K562 (cell line): ENCODE results near the gene PHF19. TPM values are rescaled to one million over a fixed set of nuclear protein-coding genes. Genes with fewer than 3 reads are reported as not detected.

Experiments
- ATAC-seq: fragments of 200-7000 bp; cut with Tn5 transposase; 3 replicates; pipeline ENCODE4 v1.9.1; 2020; ENCODE audit warnings: moderate library complexity
- BruUV-seq: library from RNA; stranded (reverse); fragments of 400-500 nt; replicated peaks from 2 replicates; lab custom pipeline; 2021; lab: Mats Ljungman, UMichigan
- CTCF ChIA-PET: fragments of 300-600 bp; formaldehyde crosslinking; extraction: SDS; loops from one replicate; lab custom pipeline; 2021; ENCODE audit warnings: low intra/inter-chr PET ratio; lab: Yijun Ruan, JAX
- POLR2A ChIA-PET: fragments of 300-600, 350-650 bp; sonication (Branson Sonifier 250); formaldehyde crosslinking; extraction: SDS; loops from one replicate; lab custom pipeline; 2021; ENCODE audit warnings: antibody characterized with exemption, inconsistent platforms; lab: Yijun Ruan, JAX
- DNase-seq, 4 experiments: peaks; one replicate each; pipeline versions ENCODE4 v3.0.0 to v3.0.0-alpha.2; 2011 to 2018; ENCODE audit warnings: low spot score in 3 of 4, mixed read lengths in 3 of 4; ENCODE audit errors: extremely low read depth in 1 of 4
- FAIRE-seq: peaks from 2 replicates; lab custom pipeline; 2011; peaks lifted over from hg19 to GRCh38; lab: Jason Lieb, UNC
- H2AFZ ChIP-seq: 2 replicates; pipeline ENCODE4 v1.6.0; 2011; ENCODE audit warnings: low read depth, low read length, control low read depth, inconsistent platforms
- H3K27ac ChIP-seq: fragments of 200-600 bp; 3 replicates; pipeline ENCODE4 v1.8.0; 2011; ENCODE audit warnings: low read depth, mild to moderate bottlenecking, control low read depth, inconsistent platforms, low read length, moderate library complexity, mixed read lengths; ENCODE audit errors: extremely low read depth
- H3K27me3 ChIP-seq, 2 experiments: fragments of 300-600 bp in 1 of 2; 2 replicates in 1 of 2; 3 replicates in 1 of 2; pipeline versions ENCODE4 v1.6.0 to v1.8.0; 2011; ENCODE audit warnings: inconsistent platforms in 2 of 2, low read length in 2 of 2, mild to moderate bottlenecking in 1 of 2, mixed read lengths in 1 of 2, moderate library complexity in 1 of 2; ENCODE audit not compliant: control insufficient read depth in 2 of 2, insufficient read depth in 2 of 2
- H3K36me3 ChIP-seq: fragments of 300-600 bp; 3 replicates; pipeline ENCODE4 v1.8.0; 2011; ENCODE audit warnings: mild to moderate bottlenecking, low read length, inconsistent platforms; ENCODE audit not compliant: control insufficient read depth, insufficient read depth
- H3K4me1 ChIP-seq, 2 experiments: fragments of 200-600 bp in 1 of 2; replicated peaks in 1 of 2; 2 replicates in 1 of 2; 3 replicates in 1 of 2; pipeline versions ENCODE4 v1.5.1 to v1.8.0; 2011; ENCODE audit warnings: inconsistent platforms in 2 of 2, low read length in 2 of 2, mild to moderate bottlenecking in 1 of 2, mixed read lengths in 1 of 2, moderate library complexity in 1 of 2; ENCODE audit not compliant: control insufficient read depth in 2 of 2, insufficient read depth in 2 of 2
- H3K4me2 ChIP-seq: 2 replicates; pipeline ENCODE4 v1.6.1; 2011; ENCODE audit warnings: low read length, control low read depth, inconsistent platforms, mixed read lengths; ENCODE audit not compliant: insufficient read depth
- H3K4me3 ChIP-seq: fragments of 200-600 bp; sonication (generic), shearing (Covaris generic); 2 replicates; pipeline ENCODE4 v1.5.1; 2016; ENCODE audit warnings: control low read depth, inconsistent platforms
- H3K79me2 ChIP-seq: fragments of 200-600 bp; 3 replicates; pipeline ENCODE4 v1.8.0; 2011; ENCODE audit warnings: low read length, inconsistent platforms; ENCODE audit not compliant: control insufficient read depth, insufficient read depth
- H3K9ac ChIP-seq, 2 experiments: 2 replicates each; pipeline versions ENCODE4 v1.6.0 to v1.6.1; 2011; ENCODE audit warnings: low read depth in 2 of 2, low read length in 2 of 2, control low read depth in 1 of 2, inconsistent platforms in 1 of 2, mild to moderate bottlenecking in 1 of 2, mixed read lengths in 1 of 2; ENCODE audit not compliant: insufficient read depth in 1 of 2
- H3K9me1 ChIP-seq: one replicate; pipeline ENCODE4 v1.6.0; 2011; ENCODE audit warnings: inconsistent platforms, mild to moderate bottlenecking, low read length, moderate library complexity; ENCODE audit not compliant: control insufficient read depth, insufficient read depth
- H3K9me3 ChIP-seq: replicated peaks from 2 replicates; pipeline ENCODE4 v1.5.1; 2011; ENCODE audit warnings: low read depth, low read length, inconsistent platforms; ENCODE audit not compliant: control insufficient read depth, insufficient read depth
- H4K20me1 ChIP-seq: replicated peaks from 2 replicates; pipeline ENCODE4 v1.6.1; 2011; ENCODE audit warnings: low read length, inconsistent platforms, mixed read lengths; ENCODE audit not compliant: control insufficient read depth, insufficient read depth
- BHLHE40 ChIP-seq: IDR thresholded peaks from 2 replicates; pipeline ENCODE4 v1.6.1; 2011; ENCODE audit warnings: low read length, improper control_type of control experiment
- NEUROD1 ChIP-seq: fragments of 150-350 bp; IDR thresholded peaks from 2 replicates; pipeline ENCODE4 v1.6.1; 2014; ENCODE audit warnings: borderline replicate concordance, low read length, low read depth; ENCODE audit not compliant: partially characterized antibody
- POLR2AphosphoS2 ChIP-seq: IDR thresholded peaks from 2 replicates; pipeline ENCODE4 v1.6.1; 2012; ENCODE audit warnings: low read length, improper control_type of control experiment
- WGBS: fragments of 100-300 bp; shearing (Covaris generic); methylation state at CpG from one replicate; pipeline ENCODE4 v1.1.6; 2016; ENCODE audit warnings: low coverage, mixed read lengths; ENCODE audit not compliant: insufficient coverage; ENCODE audit errors: missing lambda C conversion rate; 5-methylcytosine and 5-hydroxymethylcytosine counted together
- in situ Hi-C: fragments of 300-500 bp; cut with MboI; formaldehyde crosslinking; loops from 4 replicates; pipeline ENCODE4 v1.15.0; 2018; ENCODE audit warnings: inconsistent platforms, mixed read lengths
- intact Hi-C: fragments of 100-400 bp; cut with micrococcal nuclease; formaldehyde crosslinking; loops from 2 replicates; pipeline ENCODE4 v1.14.2; 2022
- polyA plus RNA-seq, 8 experiments: library from polyadenylated mRNA; depleted of rRNA in 4 of 8; stranded (reverse) in 5 of 8; unstranded in 3 of 8; fragments of >200 nt; fragmentation: Nextera tagmentation in 2 of 8; fragmentation: Illumina TruSeq in 1 of 8; extraction: Ambion mirVana in 2 of 8; extraction: Trizol in 1 of 8; gene quantifications; 2 replicates each; pipeline versions ENCODE4 v1.2.1 to v1.2.3, GENCODE V29; 2011 to 2014; ENCODE audit warnings: inconsistent platforms in 1 of 8, missing spikeins in 1 of 8
- total RNA-seq, 7 experiments: library from RNA; depleted of rRNA in 6 of 7; stranded (reverse); fragments of >200 nt in 6 of 7; fragmentation: Illumina TruSeq in 2 of 7; extraction: Trizol in 2 of 7; gene quantifications; 2 replicates each; pipeline versions ENCODE4 v1.2.1 to v1.2.3, GENCODE V29; 2011 to 2021; ENCODE audit warnings: low replicate concordance in 1 of 7
- TF ChIP-seq, protein P1 (sequence below): fragments of 200-600 bp; sonication (generic); IDR thresholded peaks from one replicate; pipeline ENCODE4 v1.6.1; 2012; ENCODE audit warnings: mild to moderate bottlenecking, low read depth, low read length, inconsistent platforms

The PHF19 gene
- total and polyA plus RNA-seq, 9 of the 15 experiments (the other 6 are each of a cell fraction or from before 2014, with no cell fraction given) = 95.8 to 403 (median 255) TPM

DNA sequence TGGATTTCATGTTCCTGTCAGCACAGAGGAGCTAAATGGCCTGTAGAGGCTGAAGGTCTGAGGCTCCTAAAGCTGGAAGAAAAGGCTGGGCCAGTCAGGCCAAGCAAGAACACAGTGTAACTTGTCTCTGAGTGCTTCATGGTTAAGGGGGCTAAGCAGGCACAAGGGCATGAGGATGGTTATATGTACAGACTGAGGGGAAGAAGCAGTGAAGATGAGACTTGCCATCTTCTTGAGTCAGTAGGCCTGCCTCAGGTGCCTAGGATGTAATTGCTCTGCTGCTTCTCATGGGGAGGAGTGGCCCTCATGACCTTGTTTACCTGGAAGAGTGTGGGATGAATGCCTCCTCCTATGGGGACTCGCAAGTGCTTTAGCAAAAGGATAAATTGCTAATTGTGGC, 25.5 kb downstream of the PHF19 start:
- Histone ChIP-seq H3K4me1 (peaks cover 0 to 8% of the 10 kb centered on the region in 2 experiments; a peak in 2 of 5 replicates), H3K27ac (no peak overlapping the region), H3K79me2 (no peaks in the 10 kb centered on the region), H3K4me2 (no peak overlapping the region), H3K27me3 (no peaks in the 10 kb centered on the region), H3K9me3 (no peaks in the 10 kb centered on the region), H3K4me3 (no peak overlapping the region), H3K9ac (no peak overlapping the region; a peak in 1 of 4 replicates), H2AFZ (no peak overlapping the region), H3K9me1 (no peaks in the 10 kb centered on the region), H3K36me3 (peaks cover 38% of the 10 kb centered on the region), H4K20me1 (no peaks in the 10 kb centered on the region)
- POLR2A ChIA-PET = interaction anchor here (0.7 to 3.2 kb wide), 7 partner anchors 8 to 961 kb away, joined by 3 to 13 read pairs (median 5); partner anchors contain the start of gene PSMD5
- TF ChIP-seq, protein P1, sequence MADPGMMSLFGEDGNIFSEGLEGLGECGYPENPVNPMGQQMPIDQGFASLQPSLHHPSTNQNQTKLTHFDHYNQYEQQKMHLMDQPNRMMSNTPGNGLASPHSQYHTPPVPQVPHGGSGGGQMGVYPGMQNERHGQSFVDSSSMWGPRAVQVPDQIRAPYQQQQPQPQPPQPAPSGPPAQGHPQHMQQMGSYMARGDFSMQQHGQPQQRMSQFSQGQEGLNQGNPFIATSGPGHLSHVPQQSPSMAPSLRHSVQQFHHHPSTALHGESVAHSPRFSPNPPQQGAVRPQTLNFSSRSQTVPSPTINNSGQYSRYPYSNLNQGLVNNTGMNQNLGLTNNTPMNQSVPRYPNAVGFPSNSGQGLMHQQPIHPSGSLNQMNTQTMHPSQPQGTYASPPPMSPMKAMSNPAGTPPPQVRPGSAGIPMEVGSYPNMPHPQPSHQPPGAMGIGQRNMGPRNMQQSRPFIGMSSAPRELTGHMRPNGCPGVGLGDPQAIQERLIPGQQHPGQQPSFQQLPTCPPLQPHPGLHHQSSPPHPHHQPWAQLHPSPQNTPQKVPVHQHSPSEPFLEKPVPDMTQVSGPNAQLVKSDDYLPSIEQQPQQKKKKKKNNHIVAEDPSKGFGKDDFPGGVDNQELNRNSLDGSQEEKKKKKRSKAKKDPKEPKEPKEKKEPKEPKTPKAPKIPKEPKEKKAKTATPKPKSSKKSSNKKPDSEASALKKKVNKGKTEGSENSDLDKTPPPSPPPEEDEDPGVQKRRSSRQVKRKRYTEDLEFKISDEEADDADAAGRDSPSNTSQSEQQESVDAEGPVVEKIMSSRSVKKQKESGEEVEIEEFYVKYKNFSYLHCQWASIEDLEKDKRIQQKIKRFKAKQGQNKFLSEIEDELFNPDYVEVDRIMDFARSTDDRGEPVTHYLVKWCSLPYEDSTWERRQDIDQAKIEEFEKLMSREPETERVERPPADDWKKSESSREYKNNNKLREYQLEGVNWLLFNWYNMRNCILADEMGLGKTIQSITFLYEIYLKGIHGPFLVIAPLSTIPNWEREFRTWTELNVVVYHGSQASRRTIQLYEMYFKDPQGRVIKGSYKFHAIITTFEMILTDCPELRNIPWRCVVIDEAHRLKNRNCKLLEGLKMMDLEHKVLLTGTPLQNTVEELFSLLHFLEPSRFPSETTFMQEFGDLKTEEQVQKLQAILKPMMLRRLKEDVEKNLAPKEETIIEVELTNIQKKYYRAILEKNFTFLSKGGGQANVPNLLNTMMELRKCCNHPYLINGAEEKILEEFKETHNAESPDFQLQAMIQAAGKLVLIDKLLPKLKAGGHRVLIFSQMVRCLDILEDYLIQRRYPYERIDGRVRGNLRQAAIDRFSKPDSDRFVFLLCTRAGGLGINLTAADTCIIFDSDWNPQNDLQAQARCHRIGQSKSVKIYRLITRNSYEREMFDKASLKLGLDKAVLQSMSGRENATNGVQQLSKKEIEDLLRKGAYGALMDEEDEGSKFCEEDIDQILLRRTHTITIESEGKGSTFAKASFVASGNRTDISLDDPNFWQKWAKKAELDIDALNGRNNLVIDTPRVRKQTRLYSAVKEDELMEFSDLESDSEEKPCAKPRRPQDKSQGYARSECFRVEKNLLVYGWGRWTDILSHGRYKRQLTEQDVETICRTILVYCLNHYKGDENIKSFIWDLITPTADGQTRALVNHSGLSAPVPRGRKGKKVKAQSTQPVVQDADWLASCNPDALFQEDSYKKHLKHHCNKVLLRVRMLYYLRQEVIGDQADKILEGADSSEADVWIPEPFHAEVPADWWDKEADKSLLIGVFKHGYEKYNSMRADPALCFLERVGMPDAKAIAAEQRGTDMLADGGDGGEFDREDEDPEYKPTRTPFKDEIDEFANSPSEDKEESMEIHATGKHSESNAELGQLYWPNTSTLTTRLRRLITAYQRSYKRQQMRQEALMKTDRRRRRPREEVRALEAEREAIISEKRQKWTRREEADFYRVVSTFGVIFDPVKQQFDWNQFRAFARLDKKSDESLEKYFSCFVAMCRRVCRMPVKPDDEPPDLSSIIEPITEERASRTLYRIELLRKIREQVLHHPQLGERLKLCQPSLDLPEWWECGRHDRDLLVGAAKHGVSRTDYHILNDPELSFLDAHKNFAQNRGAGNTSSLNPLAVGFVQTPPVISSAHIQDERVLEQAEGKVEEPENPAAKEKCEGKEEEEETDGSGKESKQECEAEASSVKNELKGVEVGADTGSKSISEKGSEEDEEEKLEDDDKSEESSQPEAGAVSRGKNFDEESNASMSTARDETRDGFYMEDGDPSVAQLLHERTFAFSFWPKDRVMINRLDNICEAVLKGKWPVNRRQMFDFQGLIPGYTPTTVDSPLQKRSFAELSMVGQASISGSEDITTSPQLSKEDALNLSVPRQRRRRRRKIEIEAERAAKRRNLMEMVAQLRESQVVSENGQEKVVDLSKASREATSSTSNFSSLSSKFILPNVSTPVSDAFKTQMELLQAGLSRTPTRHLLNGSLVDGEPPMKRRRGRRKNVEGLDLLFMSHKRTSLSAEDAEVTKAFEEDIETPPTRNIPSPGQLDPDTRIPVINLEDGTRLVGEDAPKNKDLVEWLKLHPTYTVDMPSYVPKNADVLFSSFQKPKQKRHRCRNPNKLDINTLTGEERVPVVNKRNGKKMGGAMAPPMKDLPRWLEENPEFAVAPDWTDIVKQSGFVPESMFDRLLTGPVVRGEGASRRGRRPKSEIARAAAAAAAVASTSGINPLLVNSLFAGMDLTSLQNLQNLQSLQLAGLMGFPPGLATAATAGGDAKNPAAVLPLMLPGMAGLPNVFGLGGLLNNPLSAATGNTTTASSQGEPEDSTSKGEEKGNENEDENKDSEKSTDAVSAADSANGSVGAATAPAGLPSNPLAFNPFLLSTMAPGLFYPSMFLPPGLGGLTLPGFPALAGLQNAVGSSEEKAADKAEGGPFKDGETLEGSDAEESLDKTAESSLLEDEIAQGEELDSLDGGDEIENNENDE = peak; percentile 44
- TF ChIP-seq POLR2AphosphoS2 (peak; percentile 81; the same call in 1 of the 2 replicates), BHLHE40 (0 out of 2 replicates have a peak, but pooled peaks have one; percentile 7), NEUROD1 (no peak)
- WGBS = 95% methylated on average over 1 of the region's 1 CpG
- in situ Hi-C loops (no loop called here), intact Hi-C loops (no loop called here)
- FAIRE-seq (no peak), ATAC-seq (no peak), DNase-seq (no peak)
- no TSS peak for BruUV-seq
- CTCF ChIA-PET = no interaction called here
